Gastroesophageal sphincter (tissue), 3 donors: ENCODE results near the gene TP63.

Experiments
- POLR2A ChIP-seq, 2 donors: fragments of 450-650 bp; IDR thresholded peaks; one replicate each; pipeline ENCODE4 v1.6.1; 2017; ENCODE audit warnings: antibody characterized with exemption in 2 of 2, mild to moderate bottlenecking in 2 of 2, moderate library complexity in 1 of 2
- POLR2AphosphoS5 ChIP-seq: sonication (generic); formaldehyde crosslinking; IDR thresholded peaks from one replicate; pipeline ENCODE4 v1.6.1; 2017; ENCODE audit warnings: antibody characterized with exemption
- TF ChIP-seq, protein P1 (sequence below), 4 experiments: fragments of 200-600 bp in 2 of 4; fragments of 450-650 bp in 2 of 4; sonication (generic) in 1 of 4; IDR thresholded peaks; one replicate each; pipeline ENCODE4 v1.5.1; 2017 to 2019; ENCODE audit warnings: antibody characterized with exemption in 4 of 4, mild to moderate bottlenecking in 2 of 4, moderate library complexity in 2 of 4

DNA sequence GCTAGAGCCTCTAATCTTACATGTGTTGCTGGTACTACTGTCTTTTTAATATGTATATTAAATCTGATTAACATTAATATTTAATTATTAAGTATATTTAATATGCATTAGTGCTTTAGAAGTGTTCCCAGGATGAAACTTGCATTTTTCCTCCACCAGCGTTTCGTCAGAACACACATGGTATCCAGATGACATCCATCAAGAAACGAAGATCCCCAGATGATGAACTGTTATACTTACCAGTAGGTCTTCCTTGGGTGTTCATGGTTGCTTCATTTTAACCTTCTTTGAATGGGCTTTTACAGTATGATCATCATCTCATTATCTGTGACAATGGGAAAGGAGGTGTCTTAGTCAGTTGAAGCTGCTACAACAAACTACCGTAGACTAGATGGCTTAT, 238.0 kb downstream of the TP63 start:
- TF ChIP-seq POLR2AphosphoS5: no peak
- TF ChIP-seq, protein P1, sequence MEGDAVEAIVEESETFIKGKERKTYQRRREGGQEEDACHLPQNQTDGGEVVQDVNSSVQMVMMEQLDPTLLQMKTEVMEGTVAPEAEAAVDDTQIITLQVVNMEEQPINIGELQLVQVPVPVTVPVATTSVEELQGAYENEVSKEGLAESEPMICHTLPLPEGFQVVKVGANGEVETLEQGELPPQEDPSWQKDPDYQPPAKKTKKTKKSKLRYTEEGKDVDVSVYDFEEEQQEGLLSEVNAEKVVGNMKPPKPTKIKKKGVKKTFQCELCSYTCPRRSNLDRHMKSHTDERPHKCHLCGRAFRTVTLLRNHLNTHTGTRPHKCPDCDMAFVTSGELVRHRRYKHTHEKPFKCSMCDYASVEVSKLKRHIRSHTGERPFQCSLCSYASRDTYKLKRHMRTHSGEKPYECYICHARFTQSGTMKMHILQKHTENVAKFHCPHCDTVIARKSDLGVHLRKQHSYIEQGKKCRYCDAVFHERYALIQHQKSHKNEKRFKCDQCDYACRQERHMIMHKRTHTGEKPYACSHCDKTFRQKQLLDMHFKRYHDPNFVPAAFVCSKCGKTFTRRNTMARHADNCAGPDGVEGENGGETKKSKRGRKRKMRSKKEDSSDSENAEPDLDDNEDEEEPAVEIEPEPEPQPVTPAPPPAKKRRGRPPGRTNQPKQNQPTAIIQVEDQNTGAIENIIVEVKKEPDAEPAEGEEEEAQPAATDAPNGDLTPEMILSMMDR (IDR thresholded peaks at IDR 0.05): no peak
- TF ChIP-seq POLR2A (IDR thresholded peaks at IDR 0.05): no peak
